ENCODE results near the gene UXS1. TPM values are rescaled to one million over a fixed set of nuclear protein-coding genes. Genes with fewer than 3 reads are reported as not detected.

Gene UXS1
- total RNA-seq, 1 donor from 2014 or later, result 68.3 TPM

GRCh38 chr2:106159866-106160785 is 34.0 kb downstream of the UXS1 start:
- Mint-ChIP-seq H3K4me1 (ENCODE audit: low read depth, unreplicated experiment) (peaks cover 11% of the 10 kb centered on the region), H3K9me3 (ENCODE audit: unreplicated experiment) (no peaks in the 10 kb centered on the region), H3K36me3 (ENCODE audit: unreplicated experiment) (peaks cover 26% of the 10 kb centered on the region), H3K4me3 (ENCODE audit: unreplicated experiment) (peak overlapping the region; percentile 6), H3K27ac (ENCODE audit: unreplicated experiment) (peak overlapping the region; percentile 1), H3K27me3 (ENCODE audit: unreplicated experiment) (no peaks in the 10 kb centered on the region)
- TF ChIP-seq, protein P1, sequence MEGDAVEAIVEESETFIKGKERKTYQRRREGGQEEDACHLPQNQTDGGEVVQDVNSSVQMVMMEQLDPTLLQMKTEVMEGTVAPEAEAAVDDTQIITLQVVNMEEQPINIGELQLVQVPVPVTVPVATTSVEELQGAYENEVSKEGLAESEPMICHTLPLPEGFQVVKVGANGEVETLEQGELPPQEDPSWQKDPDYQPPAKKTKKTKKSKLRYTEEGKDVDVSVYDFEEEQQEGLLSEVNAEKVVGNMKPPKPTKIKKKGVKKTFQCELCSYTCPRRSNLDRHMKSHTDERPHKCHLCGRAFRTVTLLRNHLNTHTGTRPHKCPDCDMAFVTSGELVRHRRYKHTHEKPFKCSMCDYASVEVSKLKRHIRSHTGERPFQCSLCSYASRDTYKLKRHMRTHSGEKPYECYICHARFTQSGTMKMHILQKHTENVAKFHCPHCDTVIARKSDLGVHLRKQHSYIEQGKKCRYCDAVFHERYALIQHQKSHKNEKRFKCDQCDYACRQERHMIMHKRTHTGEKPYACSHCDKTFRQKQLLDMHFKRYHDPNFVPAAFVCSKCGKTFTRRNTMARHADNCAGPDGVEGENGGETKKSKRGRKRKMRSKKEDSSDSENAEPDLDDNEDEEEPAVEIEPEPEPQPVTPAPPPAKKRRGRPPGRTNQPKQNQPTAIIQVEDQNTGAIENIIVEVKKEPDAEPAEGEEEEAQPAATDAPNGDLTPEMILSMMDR (IDR thresholded peaks at IDR 0.05; ENCODE audit: partially characterized antibody, unreplicated experiment), result no peak
- DNase-seq, result no peak

- DNase-seq, result no peak
- peaks cover 4% of the 10 kb centered on the region for H3K9me3 Mint-ChIP-seq (ENCODE audit: unreplicated experiment)
- peaks cover 36% of the 10 kb centered on the region for H3K36me3 Mint-ChIP-seq (ENCODE audit: unreplicated experiment)
- no peak overlapping the region for H3K4me3 Mint-ChIP-seq (ENCODE audit: unreplicated experiment)
- H3K4me1 Mint-ChIP-seq (ENCODE audit: low read depth, unreplicated experiment), result peaks cover 8% of the 10 kb centered on the region
- H3K27ac Mint-ChIP-seq (ENCODE audit: unreplicated experiment), result no peak overlapping the region
- TF ChIP-seq, protein P1 (IDR thresholded peaks at IDR 0.05; ENCODE audit: partially characterized antibody, unreplicated experiment), result no peak
- no peaks in the 10 kb centered on the region for H3K27me3 Mint-ChIP-seq (ENCODE audit: unreplicated experiment)
Measured at GRCh38 chr2:106158871-106159270, 35.2 kb downstream of the UXS1 start.

DNA sequence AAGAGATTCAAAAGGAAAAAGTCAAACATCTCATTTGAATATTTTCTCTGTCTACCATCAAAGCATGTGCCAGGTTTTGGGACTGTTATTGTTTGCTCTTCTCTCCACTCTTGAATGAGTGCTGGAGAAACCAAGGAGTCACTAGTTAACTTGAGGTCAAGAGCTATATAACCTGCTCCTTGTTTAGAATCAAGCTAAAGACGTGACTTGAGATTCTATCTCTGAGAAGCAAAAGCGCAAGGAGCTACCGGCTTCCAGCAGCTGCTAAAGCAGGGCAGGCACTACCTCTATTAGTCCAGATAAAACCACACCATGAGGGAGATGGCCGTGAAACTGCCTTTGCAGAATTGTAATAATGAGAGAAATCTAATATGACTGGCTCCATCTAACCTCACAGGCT is 36.0 kb downstream of the UXS1 start:
- TF ChIP-seq, protein P1 (IDR thresholded peaks at IDR 0.05; ENCODE audit: partially characterized antibody, unreplicated experiment), result no peak
- no peak for DNase-seq
- Mint-ChIP-seq H3K36me3 (ENCODE audit: unreplicated experiment) (peaks cover 44% of the 10 kb centered on the region), H3K9me3 (ENCODE audit: unreplicated experiment) (peaks cover 9% of the 10 kb centered on the region), H3K4me1 (ENCODE audit: low read depth, unreplicated experiment) (peaks cover 8% of the 10 kb centered on the region), H3K27ac (ENCODE audit: unreplicated experiment) (no peak overlapping the region), H3K4me3 (ENCODE audit: unreplicated experiment) (no peak overlapping the region), H3K27me3 (ENCODE audit: unreplicated experiment) (no peaks in the 10 kb centered on the region)

DNA sequence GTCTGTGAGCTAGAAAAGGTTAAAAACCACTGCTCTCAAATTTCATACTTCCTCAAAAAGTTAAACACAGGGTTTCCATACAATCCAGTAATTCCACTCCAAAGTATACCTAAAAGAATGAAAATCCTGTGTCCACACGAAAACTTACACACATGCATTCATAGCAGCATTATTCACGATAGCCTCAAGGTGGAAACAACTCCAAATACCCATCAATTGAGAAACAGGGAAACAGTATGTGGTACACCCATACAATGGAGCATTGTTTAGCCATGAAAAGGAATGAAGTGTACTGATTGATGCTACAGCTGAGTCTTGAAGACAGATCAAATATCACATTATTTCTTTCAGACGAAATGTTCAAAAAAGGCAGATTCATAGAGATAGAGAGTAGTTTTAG is 36.7 kb downstream of the UXS1 start:
- Mint-ChIP-seq H3K4me3 (ENCODE audit: unreplicated experiment) (no peak overlapping the region), H3K27me3 (ENCODE audit: unreplicated experiment) (no peaks in the 10 kb centered on the region)

More for the DNA sequence above, 36.7 kb downstream of the UXS1 start:
- TF ChIP-seq, protein P1 (IDR thresholded peaks at IDR 0.05; ENCODE audit: partially characterized antibody, unreplicated experiment), result no peak
- H3K27ac Mint-ChIP-seq (ENCODE audit: unreplicated experiment), result no peak overlapping the region
- no peak for DNase-seq
- H3K9me3 Mint-ChIP-seq (ENCODE audit: unreplicated experiment), result peaks cover 12% of the 10 kb centered on the region
- H3K36me3 Mint-ChIP-seq (ENCODE audit: unreplicated experiment), result peaks cover 50% of the 10 kb centered on the region
- peaks cover 8% of the 10 kb centered on the region for H3K4me1 Mint-ChIP-seq (ENCODE audit: low read depth, unreplicated experiment)

Data from glutamatergic neuron (in vitro differentiated cells).